NCI-H146 (cell line): ENCODE data around the gene PCDHGC3.

Source experiments
- DNase-seq: peaks from one replicate; lab custom pipeline; 2025; lab: John Stamatoyannopoulos, UW

PCDHGC3 gene

GRCh38 chr5:141485321-141486055 lies 9.7 kb downstream of the PCDHGC3 start:
- peak; percentile 25 for DNase-seq

DNA sequence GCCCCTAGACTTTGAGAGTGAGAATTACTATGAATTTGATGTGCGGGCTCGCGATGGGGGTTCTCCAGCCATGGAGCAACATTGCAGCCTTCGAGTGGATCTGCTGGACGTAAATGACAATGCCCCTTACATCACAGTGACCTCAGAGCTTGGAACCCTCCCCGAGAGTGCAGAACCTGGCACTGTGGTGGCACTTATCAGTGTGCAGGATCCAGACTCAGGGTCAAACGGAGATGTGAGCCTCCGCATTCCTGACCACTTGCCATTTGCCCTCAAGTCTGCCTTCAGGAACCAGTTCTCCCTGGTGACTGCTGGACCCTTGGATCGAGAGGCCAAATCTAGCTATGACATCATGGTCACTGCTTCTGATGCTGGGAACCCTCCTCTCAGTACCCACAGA lies 10.3 kb downstream of the PCDHGC3 start:
- DNase-seq: no peak

DNA sequence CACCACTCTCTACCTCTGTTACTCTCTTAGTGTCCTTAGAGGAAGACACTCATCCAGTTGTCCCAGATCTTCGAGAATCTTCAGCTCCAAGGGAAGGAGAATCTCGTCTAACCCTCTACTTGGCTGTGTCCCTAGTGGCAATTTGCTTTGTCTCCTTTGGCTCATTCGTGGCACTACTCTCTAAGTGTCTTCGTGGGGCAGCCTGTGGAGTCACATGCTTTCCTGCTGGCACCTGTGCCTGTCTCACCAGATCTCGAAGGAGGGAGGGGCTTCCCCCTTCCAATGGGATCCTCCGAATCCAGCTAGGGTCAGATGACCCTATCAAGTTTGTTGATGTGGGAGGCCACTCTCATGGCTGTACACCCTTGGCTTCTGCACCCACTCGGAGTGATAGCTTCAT lies 11.4 kb downstream of the PCDHGC3 start:
- no peak for DNase-seq

DNA sequence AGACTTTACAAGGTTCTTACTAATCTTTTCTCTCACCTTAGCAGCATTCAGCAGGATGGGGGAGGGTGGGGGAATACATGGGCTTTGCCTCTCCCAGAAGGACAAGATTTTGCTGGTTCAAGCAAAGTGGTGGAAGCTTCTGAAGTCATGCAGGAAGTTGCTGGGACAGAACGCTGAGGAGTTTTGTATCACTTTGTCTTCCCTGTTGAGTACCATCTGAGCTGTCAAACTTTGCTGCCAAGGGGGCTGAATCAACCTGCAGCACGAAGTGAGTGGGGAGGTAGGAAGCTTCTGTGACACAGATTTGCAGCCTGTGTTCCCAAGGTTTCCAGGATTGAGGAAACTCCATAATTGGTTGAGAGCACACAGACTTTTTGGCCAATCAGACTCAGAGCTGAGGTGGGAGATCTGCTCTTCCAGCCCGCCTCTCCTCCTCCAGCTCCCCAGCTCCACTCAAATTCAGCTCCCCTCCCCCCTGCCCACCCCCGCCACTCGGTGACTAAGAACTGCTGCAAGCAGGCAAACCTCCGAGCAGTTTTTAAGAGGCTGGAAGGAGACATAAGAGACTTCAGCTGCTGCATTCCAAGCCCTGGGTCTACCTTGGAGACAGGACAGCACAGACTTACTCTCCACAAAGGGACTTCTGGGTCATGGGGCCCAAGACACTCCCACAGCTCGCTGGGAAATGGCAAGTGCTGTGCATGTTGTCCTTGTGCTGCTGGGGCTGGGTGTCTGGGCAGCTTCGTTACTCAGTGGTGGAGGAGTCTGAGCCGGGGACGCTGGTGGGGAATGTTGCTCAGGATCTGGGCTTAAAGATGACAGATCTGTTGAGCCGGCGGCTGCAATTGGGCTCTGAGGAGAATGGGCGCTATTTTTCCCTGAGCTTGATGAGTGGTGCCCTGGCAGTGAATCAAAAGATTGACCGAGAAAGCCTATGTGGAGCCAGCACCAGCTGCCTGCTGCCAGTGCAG lies 13.1 kb downstream of the PCDHGC3 start, which contains the start of gene PCDHGC5:
Gene PCDHGC5, plus strand, starts transcription at position 491 of the 971 bp plus-strand sequence. Its CDS starts 160 bp downstream, at position 651.
- no peak for DNase-seq

GRCh38 chr5:141489841-141490240 lies 14.1 kb downstream of the PCDHGC3 start:
- DNase-seq: no peak

GRCh38 chr5:141490271-141490670 lies 14.5 kb downstream of the PCDHGC3 start:
- DNase-seq: no peak

- no peak for DNase-seq
These were observed 15.0 kb downstream of the PCDHGC3 start for GRCh38 chr5:141490771-141491170.

DNA sequence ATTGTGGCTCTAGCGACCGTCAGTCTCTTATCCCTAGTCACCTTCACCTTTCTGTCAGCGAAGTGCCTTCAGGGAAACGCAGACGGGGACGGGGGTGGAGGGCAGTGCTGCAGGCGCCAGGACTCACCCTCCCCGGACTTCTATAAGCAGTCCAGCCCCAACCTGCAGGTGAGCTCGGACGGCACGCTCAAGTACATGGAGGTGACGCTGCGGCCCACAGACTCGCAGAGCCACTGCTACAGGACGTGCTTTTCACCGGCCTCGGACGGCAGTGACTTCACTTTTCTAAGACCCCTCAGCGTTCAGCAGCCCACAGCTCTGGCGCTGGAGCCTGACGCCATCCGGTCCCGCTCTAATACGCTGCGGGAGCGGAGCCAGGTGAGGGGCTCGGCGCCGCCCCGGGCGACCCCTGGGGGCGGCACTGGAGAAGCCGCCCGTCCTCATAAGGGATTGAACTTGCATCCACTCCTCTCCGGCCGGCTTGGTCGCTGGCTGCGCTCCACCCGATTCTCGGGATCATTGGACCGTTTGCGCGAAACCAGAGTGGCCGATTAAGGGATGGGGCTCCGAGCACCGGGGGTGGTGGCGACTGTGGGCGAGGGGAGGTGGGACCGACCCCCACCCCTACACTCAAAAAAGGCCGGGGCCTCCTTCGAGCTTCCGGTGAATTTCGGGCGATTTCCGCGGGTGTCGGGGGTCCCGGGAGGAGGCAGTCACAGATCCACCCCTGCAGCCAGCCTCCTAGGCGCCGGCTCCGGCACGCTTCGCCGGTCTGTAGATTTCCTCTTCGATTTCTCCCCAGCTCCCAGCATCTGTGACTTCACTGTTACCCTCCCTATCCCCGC lies 15.8 kb downstream of the PCDHGC3 start:
- DNase-seq: no peak

GRCh38 chr5:141492168-141492885 lies 16.6 kb downstream of the PCDHGC3 start:
- no peak for DNase-seq

GRCh38 chr5:141493500-141494422 lies 18.0 kb downstream of the PCDHGC3 start:
- no peak for DNase-seq

GRCh38 chr5:141494761-141495452 lies 19.1 kb downstream of the PCDHGC3 start:
- no peak for DNase-seq

DNA sequence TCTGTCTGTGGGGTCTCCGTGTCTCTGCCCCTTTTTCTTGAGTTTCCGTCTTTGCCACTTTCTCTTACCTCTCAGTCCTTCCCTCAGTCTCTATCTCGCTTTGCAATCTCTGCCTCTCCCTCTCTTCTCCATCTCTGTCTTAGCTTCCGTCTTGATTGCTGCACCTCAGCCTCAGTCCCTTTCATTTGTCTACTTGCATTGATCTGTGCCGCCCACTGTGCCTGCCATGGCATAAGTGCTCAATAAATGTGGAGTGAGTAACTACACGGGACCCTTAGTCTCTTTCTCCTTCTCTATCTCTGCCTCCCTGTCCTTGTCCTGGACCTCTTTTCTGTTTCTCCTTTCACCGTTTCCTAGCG lies 19.7 kb downstream of the PCDHGC3 start:
- DNase-seq: no peak

DNA sequence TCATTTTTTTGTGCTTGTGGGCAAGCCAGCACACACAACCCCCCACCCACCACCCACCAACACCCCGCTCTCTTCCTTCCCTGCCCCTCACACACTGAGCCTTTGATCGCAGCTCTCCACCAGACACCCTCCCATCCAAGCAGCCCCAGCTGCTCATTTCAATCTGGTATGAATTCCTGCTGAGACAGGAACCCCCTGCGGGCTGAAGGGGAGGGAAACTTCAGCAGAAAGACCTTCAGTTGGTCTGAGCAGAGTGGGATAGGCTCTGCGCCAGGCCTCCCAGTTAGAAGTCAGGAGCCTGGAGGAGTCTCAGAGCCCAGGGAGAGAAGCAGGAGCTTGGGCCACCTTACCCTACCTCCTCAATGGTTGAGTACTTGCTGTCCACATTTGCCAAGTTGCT lies 20.3 kb downstream of the PCDHGC3 start:
- peak; percentile 59 for DNase-seq

GRCh38 chr5:141501761-141502160 lies 26.0 kb downstream of the PCDHGC3 start:
- no peak for DNase-seq

DNA sequence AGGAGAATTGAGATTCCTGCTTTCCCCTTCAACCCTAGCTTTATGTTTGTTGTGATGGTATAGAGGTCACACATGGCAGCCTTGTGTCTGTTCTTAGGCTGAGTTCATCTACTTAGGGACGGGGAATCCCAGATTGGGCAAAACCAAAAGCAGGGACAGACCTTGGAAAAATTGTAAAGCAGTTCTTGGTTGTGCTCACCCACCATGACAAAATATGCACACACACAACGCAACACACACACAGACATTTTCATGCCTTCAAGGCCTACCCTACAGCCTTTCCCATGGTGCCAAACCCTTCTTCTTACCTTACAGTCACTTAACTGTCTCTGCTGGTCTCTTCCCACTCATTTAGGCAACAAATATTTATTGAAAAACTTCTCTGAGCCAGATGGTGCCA lies 27.9 kb downstream of the PCDHGC3 start:
- no peak for DNase-seq

- no peak for DNase-seq
These were observed 28.4 kb downstream of the PCDHGC3 start for GRCh38 chr5:141504216-141504615.

GRCh38 chr5:141506381-141507155 lies 30.8 kb downstream of the PCDHGC3 start:
- DNase-seq: no peak

- DNase-seq: no peak
These were observed 31.8 kb downstream of the PCDHGC3 start for GRCh38 chr5:141507387-141508091.
